ENCODE data around the gene STKLD1. TPM values are rescaled to one million over a fixed set of nuclear protein-coding genes. Genes with fewer than 3 reads are reported as not detected.

The STKLD1 gene
- total RNA-seq, 4 donors from 2014 or later, result 0.44 to 0.68 TPM; not detected in 2

DNA sequence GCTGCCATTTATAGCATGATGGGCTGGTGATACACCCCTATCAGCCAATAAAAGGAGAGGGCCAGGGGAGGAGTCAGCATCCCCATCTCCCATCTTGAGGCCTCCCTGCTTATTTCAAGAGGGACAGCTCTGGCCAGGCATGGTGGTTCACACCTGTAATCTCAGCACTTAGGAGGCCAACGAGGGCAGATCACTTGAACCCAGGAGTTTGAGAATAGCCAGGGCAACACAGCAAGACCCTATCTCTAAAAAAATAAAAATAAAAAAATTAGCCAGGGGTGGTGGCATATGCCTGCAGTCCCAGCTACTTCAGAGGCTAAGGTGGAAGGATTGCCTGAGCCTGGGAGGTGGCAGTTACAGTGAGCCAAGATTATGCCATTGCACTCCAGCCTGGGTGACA lies 31.9 kb downstream of the STKLD1 start:
- TF ChIP-seq, protein P1, sequence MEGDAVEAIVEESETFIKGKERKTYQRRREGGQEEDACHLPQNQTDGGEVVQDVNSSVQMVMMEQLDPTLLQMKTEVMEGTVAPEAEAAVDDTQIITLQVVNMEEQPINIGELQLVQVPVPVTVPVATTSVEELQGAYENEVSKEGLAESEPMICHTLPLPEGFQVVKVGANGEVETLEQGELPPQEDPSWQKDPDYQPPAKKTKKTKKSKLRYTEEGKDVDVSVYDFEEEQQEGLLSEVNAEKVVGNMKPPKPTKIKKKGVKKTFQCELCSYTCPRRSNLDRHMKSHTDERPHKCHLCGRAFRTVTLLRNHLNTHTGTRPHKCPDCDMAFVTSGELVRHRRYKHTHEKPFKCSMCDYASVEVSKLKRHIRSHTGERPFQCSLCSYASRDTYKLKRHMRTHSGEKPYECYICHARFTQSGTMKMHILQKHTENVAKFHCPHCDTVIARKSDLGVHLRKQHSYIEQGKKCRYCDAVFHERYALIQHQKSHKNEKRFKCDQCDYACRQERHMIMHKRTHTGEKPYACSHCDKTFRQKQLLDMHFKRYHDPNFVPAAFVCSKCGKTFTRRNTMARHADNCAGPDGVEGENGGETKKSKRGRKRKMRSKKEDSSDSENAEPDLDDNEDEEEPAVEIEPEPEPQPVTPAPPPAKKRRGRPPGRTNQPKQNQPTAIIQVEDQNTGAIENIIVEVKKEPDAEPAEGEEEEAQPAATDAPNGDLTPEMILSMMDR (IDR thresholded peaks at IDR 0.05; ENCODE audit: low read depth), result no peak

DNA sequence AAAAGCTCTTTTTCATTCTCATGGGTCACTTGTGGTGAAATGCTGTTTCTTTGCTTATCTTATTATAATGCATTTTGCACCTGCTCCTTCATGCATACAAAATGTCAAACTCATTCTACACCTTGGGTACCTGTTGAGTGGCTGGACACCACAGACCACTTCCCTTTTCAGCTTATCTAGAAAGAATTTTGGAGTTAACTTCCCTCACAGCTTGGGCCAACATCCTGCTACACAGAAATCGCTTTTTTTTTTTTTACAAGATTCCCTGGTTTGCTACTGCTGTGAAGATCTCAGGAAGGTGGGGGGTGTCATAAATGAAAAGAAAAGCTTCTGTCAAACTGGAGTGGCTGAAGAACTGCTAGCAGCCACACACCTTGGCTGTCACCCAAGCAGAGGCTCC lies 39.0 kb downstream of the STKLD1 start:
- TF ChIP-seq, protein P1 (IDR thresholded peaks at IDR 0.05; ENCODE audit: low read depth), result no peak

DNA sequence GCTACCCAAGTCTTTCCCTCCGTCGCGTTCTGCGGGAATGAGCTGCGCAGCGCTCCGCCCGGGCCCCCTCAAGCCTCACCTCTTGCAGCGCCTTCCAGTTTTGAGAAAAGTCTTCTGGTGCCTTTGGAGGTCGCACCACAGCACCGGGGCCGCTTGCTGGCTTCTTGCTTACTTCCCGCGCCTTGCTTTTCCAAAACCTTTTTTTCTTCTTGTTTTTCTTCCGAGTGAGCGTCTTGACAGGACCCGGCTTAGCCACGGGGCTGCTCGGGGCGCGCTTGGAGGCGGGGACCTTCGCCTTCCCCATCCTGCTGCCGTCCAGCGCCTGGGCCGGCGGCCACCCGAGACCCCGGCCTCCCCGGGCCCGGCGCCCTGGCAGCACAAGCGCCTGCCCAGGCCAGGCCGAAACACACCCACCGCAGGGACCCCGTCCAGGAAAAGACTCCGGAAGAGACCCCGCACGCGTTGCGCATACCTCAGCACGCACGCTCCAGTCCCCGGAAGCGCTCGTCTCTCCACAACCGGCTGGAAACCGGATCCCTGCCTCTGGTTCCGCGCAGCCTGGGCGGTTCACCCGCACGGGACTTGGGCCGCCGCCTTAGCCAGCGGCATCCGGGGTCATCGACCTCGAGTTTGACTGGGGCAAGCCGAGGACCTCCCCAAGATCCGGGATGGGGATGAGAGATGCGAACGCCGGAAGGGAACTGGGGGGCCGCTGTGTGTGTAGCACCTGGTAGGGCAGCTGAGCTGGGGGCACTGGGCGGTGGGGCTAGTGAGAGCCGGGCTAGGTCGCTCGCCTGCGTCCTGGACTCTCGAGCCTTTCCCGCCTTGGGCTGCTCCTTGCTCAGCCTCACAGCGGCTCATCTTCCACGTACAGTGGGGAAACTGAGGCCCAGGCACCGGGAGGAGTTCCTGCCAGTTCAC lies 41.6 kb downstream of the STKLD1 start, which contains the start of gene REXO4:
TSS of gene REXO4 (minus strand) at position 470 of the 921 bp plus-strand sequence. CDS start at position 304, 166 bp downstream.
- TF ChIP-seq, protein P1 (IDR thresholded peaks at IDR 0.05; ENCODE audit: low read depth), result no peak

DNA sequence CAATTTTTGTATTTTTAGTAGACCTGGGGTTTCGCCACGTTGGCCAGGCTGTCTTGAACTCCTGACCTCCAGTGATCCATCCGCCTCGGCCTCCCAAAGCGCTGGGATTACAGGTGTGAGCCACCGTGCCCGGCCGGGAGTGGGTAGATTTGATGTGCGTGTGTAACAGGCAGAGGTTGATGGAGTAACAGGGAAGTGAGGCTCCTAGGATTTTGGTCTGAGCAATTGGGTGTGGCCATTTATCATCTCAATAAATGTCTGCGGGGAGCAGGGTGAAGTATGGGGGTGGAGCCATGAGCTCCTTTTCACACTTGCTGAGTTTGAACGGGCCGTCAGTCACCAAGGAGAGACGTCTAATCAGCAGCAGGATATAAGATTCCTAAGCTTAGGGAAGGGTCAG lies 42.8 kb downstream of the STKLD1 start:
- TF ChIP-seq, protein P1 (IDR thresholded peaks at IDR 0.05; ENCODE audit: low read depth), result no peak

DNA sequence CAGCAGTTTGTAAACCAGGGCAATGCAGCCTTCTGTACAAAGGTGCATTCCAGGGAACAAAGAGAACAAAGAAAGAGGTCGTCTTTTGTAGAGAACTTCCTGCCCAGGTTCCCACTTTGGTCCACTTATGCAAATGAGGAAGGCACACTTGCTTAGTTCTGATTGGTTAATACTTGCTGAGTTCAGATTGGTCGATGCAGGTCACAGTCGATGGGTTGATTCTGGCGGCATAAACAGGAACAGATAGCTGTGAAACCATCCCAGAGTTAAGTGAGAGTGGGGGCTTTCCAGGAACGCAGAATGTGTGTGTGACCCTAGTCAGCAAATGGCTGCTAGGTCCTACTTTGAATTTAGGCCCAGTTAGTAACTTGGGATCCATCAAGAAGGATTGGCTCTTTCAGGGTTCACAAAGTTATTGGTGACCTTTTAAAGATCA lies 44.2 kb downstream of the STKLD1 start:
- TF ChIP-seq, protein P1 (IDR thresholded peaks at IDR 0.05; ENCODE audit: low read depth), result no peak

DNA sequence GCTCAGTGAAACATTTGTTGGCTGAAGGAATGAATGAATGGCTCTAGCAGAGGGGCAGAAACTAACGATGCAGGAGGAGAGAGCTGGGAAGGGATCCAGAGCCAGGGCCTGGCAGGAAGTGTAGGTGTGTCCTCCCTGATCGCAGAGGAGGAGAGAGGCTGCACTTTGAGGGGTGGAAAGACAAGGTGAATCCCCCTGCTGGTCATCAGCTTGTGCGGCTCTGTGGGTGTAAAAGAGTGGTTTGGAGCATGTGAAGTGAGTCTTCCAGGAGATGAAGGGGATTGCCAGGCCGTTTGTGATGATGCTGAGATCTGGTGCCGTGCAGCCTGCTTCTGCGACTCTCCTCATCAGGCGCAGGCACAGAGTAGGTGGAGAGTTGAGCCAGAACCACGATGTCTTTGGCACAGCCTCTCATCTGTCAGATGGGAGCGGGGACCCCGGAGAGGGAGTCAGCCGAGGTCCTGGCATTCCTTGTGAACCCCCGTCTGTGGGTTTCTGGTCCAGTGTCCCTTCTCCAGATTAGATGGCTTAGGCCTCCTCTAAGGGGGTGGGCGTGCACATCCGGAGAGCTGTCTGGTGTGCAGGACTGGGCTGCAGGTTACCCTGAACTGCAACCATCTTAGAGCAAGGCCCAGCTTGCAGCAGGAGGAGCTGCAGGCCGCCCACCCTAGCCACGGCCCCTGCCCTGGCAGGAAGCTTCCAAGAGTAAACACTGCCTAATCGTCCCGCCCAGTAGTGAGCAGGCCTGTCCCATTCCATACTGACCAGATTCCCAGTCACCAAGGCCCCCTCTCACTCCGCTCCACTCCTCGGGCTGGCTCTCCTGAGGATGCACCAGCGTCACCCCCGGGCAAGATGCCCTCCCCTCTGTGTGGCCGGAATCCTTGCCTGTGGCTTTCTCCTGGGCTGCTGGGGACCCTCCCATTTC lies 45.7 kb downstream of the STKLD1 start, which contains the start of gene ADAMTS13:
TSS of gene ADAMTS13 (plus strand) at position 753 of the 928 bp plus-strand sequence. CDS start at position 830, 77 bp downstream.
- TF ChIP-seq, protein P1 (IDR thresholded peaks at IDR 0.05; ENCODE audit: low read depth), result no peak
